K562 (cell line): Measurements from ENCODE around the gene CEP19. TPM values are rescaled to one million over a fixed set of nuclear protein-coding genes. Genes with fewer than 3 reads are reported as not detected.

Experiments used
- BDP1 ChIP-seq: IDR thresholded peaks from 3 replicates; pipeline ENCODE4 v1.6.1; 2011; ENCODE audit not compliant: insufficient read length, insufficient read depth
- CBX3 ChIP-seq, 2 experiments: IDR thresholded peaks; 1 replicate in 1 of 2; 2 replicates in 1 of 2; pipeline ENCODE4 v1.6.1; 2012; ENCODE audit warnings: inconsistent platforms in 2 of 2, low read length in 2 of 2, borderline replicate concordance in 1 of 2, control low read depth in 1 of 2
- CBX8 ChIP-seq: fragments of 200-600 bp; sonication (generic); IDR thresholded peaks from 2 replicates; pipeline ENCODE4 v1.6.1; 2012; ENCODE audit warnings: borderline replicate concordance, mixed run types, low read depth, mild to moderate bottlenecking, moderate library complexity, mixed read lengths, low read length, control low read depth, inconsistent platforms; ENCODE audit not compliant: poor library complexity, severe bottlenecking; ENCODE audit errors: extremely low read depth
- CREB1 ChIP-seq, 2 experiments: sonication (generic) in 1 of 2; formaldehyde crosslinking in 1 of 2; IDR thresholded peaks; 2 replicates each; pipeline versions ENCODE4 v1.6.1 to v1.8.0; 2012 to 2022; ENCODE audit warnings: inconsistent platforms in 1 of 2, mild to moderate bottlenecking in 1 of 2, missing genetic modification reagents in 1 of 2, moderate library complexity in 1 of 2
- EGR1 ChIP-seq: fragments of 450-650 bp; conservative IDR thresholded peaks from 2 replicates; pipeline ENCODE4 v1.6.1; 2017; ENCODE audit warnings: mild to moderate bottlenecking
- FOXK2 ChIP-seq, 2 experiments: fragments of 450-650 bp; IDR thresholded peaks in 1 of 2; conservative IDR thresholded peaks in 1 of 2; 2 replicates each; pipeline ENCODE4 v1.6.1; 2016; ENCODE audit warnings: low read depth in 2 of 2, mild to moderate bottlenecking in 1 of 2
- FOXO4 ChIP-seq: fragments of 450-650 bp; formaldehyde crosslinking; IDR thresholded peaks from 2 replicates; pipeline ENCODE4 v1.4.0; 2020; ENCODE audit warnings: mild to moderate bottlenecking, moderate library complexity
- HDAC6 ChIP-seq: IDR thresholded peaks from 2 replicates; pipeline ENCODE4 v1.6.1; 2012; ENCODE audit warnings: low read depth, mild to moderate bottlenecking, control low read depth, inconsistent platforms, low read length, moderate library complexity
- HMG20A ChIP-seq: fragments of 450-650 bp; formaldehyde crosslinking; conservative IDR thresholded peaks from 2 replicates; pipeline ENCODE4 v1.4.0; 2020; ENCODE audit warnings: mild to moderate bottlenecking, mixed read lengths
- HSF4 ChIP-seq: fragments of 250-450 bp; sonication (Bioruptor Pico); IDR thresholded peaks from 2 replicates; pipeline ENCODE4 v2.1.2; 2022; ENCODE audit warnings: mild to moderate bottlenecking, moderate library complexity, borderline replicate concordance
- JUND ChIP-seq, 2 experiments: IDR thresholded peaks; 2 replicates in 1 of 2; 3 replicates in 1 of 2; pipeline ENCODE4 v1.6.1; 2011; ENCODE audit warnings: borderline replicate concordance in 2 of 2, low read depth in 2 of 2, low read length in 2 of 2, improper control_type of control experiment in 1 of 2, missing biosample characterization in 1 of 2, missing genetic modification characterization in 1 of 2, missing genetic modification reagents in 1 of 2
- KLF1 ChIP-seq: fragments of 450-650 bp; IDR thresholded peaks from 2 replicates; pipeline ENCODE4 v1.6.1; 2016; ENCODE audit warnings: missing genetic modification characterization, missing compliant biosample characterization
- MBD1 ChIP-seq: fragments of 250-450 bp; sonication (Bioruptor Pico); IDR thresholded peaks from 2 replicates; pipeline ENCODE4 v1.8.0; 2022; ENCODE audit warnings: inconsistent platforms
- MYNN ChIP-seq, 2 experiments: sonication (generic); formaldehyde crosslinking in 1 of 2; IDR thresholded peaks; 2 replicates each; pipeline versions ENCODE4 v1.5.0 to v1.6.1; 2016 to 2020; ENCODE audit warnings: antibody characterized with exemption in 1 of 2, missing genetic modification reagents in 1 of 2
- NFE2 ChIP-seq: IDR thresholded peaks from 2 replicates; pipeline ENCODE4 v1.6.1; 2014; ENCODE audit warnings: antibody characterized with exemption, low read depth
- NFIC ChIP-seq: fragments of 450-650 bp; IDR thresholded peaks from 2 replicates; pipeline ENCODE4 v1.6.1; 2017; ENCODE audit warnings: mild to moderate bottlenecking, inconsistent platforms
- NFRKB ChIP-seq: fragments of 450-650 bp; IDR thresholded peaks from 2 replicates; pipeline ENCODE4 v1.6.1; 2016; ENCODE audit warnings: low read depth
- NR2F6 ChIP-seq: fragments of 450-650 bp; formaldehyde crosslinking; IDR thresholded peaks from 2 replicates; pipeline ENCODE4 v1.4.0; 2020; ENCODE audit warnings: mild to moderate bottlenecking
- RFX7 ChIP-seq: fragments of 250-450 bp; sonication (Bioruptor Pico); IDR thresholded peaks from 2 replicates; pipeline ENCODE4 v1.5.1; 2021; ENCODE audit warnings: mild to moderate bottlenecking
- RHOXF2B ChIP-seq: fragments of 250-450 bp; sonication (Bioruptor Pico); conservative IDR thresholded peaks from 2 replicates; pipeline ENCODE4 v1.5.1; 2021
- STAT5A ChIP-seq: IDR thresholded peaks from 2 replicates; pipeline ENCODE4 v1.6.1; 2012; ENCODE audit warnings: low read length, inconsistent platforms, borderline replicate concordance
- TAL1 ChIP-seq: fragments of 450-650 bp; IDR thresholded peaks from 2 replicates; pipeline ENCODE4 v1.6.1; 2016; ENCODE audit warnings: mild to moderate bottlenecking
- TBP ChIP-seq: optimal IDR thresholded peaks from 2 replicates; pipeline ENCODE3; 2011; ENCODE audit warnings: low read depth, low read length, improper control_type of control experiment
- ZNF282 ChIP-seq: sonication (generic); formaldehyde crosslinking; IDR thresholded peaks from 2 replicates; pipeline ENCODE4 v1.8.1; 2023; ENCODE audit warnings: missing genetic modification reagents
- ZNF507 ChIP-seq: conservative IDR thresholded peaks from 2 replicates; pipeline ENCODE4 v1.6.1; 2017; ENCODE audit warnings: missing genetic modification characterization, missing compliant biosample characterization
- ZNF695 ChIP-seq: fragments of 450-650 bp; formaldehyde crosslinking; IDR thresholded peaks from 2 replicates; pipeline ENCODE4 v1.4.0; 2020; ENCODE audit warnings: mild to moderate bottlenecking, moderate library complexity
- polyA plus RNA-seq, 8 experiments: library from polyadenylated mRNA; depleted of rRNA in 4 of 8; stranded (reverse) in 5 of 8; unstranded in 3 of 8; fragments of >200 nt; fragmentation: Nextera tagmentation in 2 of 8; fragmentation: Illumina TruSeq in 1 of 8; extraction: Ambion mirVana in 2 of 8; extraction: Trizol in 1 of 8; gene quantifications; 2 replicates each; pipeline versions ENCODE4 v1.2.1 to v1.2.3, GENCODE V29; 2011 to 2014; ENCODE audit warnings: inconsistent platforms in 1 of 8, missing spikeins in 1 of 8
- total RNA-seq, 7 experiments: library from RNA; depleted of rRNA in 6 of 7; stranded (reverse); fragments of >200 nt in 6 of 7; fragmentation: Illumina TruSeq in 2 of 7; extraction: Trizol in 2 of 7; gene quantifications; 2 replicates each; pipeline versions ENCODE4 v1.2.1 to v1.2.3, GENCODE V29; 2011 to 2021; ENCODE audit warnings: low replicate concordance in 1 of 7

CEP19 gene
- total and polyA plus RNA-seq, 9 of the 15 experiments (the other 6 are each of a cell fraction or from before 2014, with no cell fraction given): 2.5 to 4.5 (median 3.7) TPM

- TF ChIP-seq RFX7 (no peak), FOXK2 (conservative IDR thresholded peaks at IDR 0.05 in 1 of 2, IDR thresholded peaks at IDR 0.05 in 1 of 2; ENCODE audit: low read depth in 2 of 2) (no peak), TBP (peak; percentile 78), CREB1 (IDR thresholded peaks at IDR 0.05) (peak; percentile 40; the same call in 1 of the 2 replicates), CREB1 (CRISPR knock-in tag; IDR thresholded peaks at IDR 0.05) (peak; percentile 11; the same call in 1 of the 2 replicates), FOXO4 (CRISPR knock-in tag) (no peak), ZNF282 (CRISPR knock-in tag) (no peak), ZNF507 (tag) (no peak), MYNN (IDR thresholded peaks at IDR 0.05) (no peak), MYNN (CRISPR knock-in tag; IDR thresholded peaks at IDR 0.05) (no peak), RHOXF2B (CRISPR knock-in tag) (no peak), MBD1 (CRISPR knock-in tag) (no peak), NFE2 (no peak), JUND (IDR thresholded peaks at IDR 0.05; ENCODE audit: borderline replicate concordance, low read depth, low read length) (peak; percentile 49; the same call in 1 of the 2 replicates), JUND (tag; IDR thresholded peaks at IDR 0.05; ENCODE audit: borderline replicate concordance, low read depth, low read length) (no peak), NFRKB (peak; percentile 31; the same call in 1 of the 2 replicates), KLF1 (no peak), NFIC (peak; percentile 10; the same call in 1 of the 2 replicates), HDAC6 (no peak), NR2F6 (CRISPR knock-in tag) (no peak), CBX3 (IDR thresholded peaks at IDR 0.05; ENCODE audit: borderline replicate concordance in 1 of 2, low read length in 2 of 2) (peak in 1 of 2 experiments; percentile 14; a peak in 1 of 3 replicates), TAL1 (no peak), HMG20A (CRISPR knock-in tag) (no peak), BDP1 (no peak), EGR1 (peak; percentile 36), CBX8 (no peak), HSF4 (CRISPR knock-in tag) (no peak), STAT5A (no peak), ZNF695 (CRISPR knock-in tag) (no peak)
Measured at GRCh38 chr3:196739671-196740480, 27.8 kb upstream of the CEP19 start, which contains the start of gene PAK2 (continued).
